Esophagus squamous epithelium (tissue), 5 donors: ENCODE measurements around the gene RSPO1. TPM values are rescaled to one million over a fixed set of nuclear protein-coding genes. Genes with fewer than 3 reads are reported as not detected.

Experiments used
- DNase-seq: peaks from one replicate; lab custom pipeline; 2025; lab: John Stamatoyannopoulos, UW
- H3K27ac ChIP-seq, 4 donors: fragments of 200-600 bp; sonication (generic); one replicate each; pipeline ENCODE4 v1.5.1; 2016 to 2019; ENCODE audit warnings: mild to moderate bottlenecking in 1 of 4
- H3K27me3 ChIP-seq, 4 donors: fragments of 200-600 bp; sonication (generic); 1 replicate in 3 of 4; 2 replicates in 1 of 4; pipeline versions ENCODE4 v1.5.1 to v1.6.0; 2017 to 2021; ENCODE audit warnings: antibody characterized with exemption in 1 of 4
- H3K36me3 ChIP-seq, 3 donors: fragments of 200-600 bp; sonication (generic); one replicate each; pipeline ENCODE4 v1.5.1; 2016 to 2019
- H3K4me1 ChIP-seq, 3 donors: fragments of 200-600 bp; sonication (generic); one replicate each; pipeline ENCODE4 v1.5.1; 2017 to 2019
- H3K4me3 ChIP-seq, 4 donors: fragments of 200-600 bp; sonication (generic); 1 replicate in 3 of 4; 2 replicates in 1 of 4; pipeline ENCODE4 v1.5.1; 2016 to 2019; ENCODE audit warnings: mild to moderate bottlenecking in 2 of 4, moderate library complexity in 1 of 4
- H3K9me3 ChIP-seq, 3 donors: fragments of 200-600 bp; sonication (generic); one replicate each; pipeline ENCODE4 v1.5.1; 2016 to 2019
- POLR2A ChIP-seq, 4 donors: fragments of 450-650 bp; IDR thresholded peaks; one replicate each; pipeline ENCODE4 v1.6.1; 2017; ENCODE audit warnings: antibody characterized with exemption in 4 of 4, mild to moderate bottlenecking in 4 of 4, moderate library complexity in 3 of 4
- WGBS, 2 donors: methylation state at CpG; one replicate each; pipeline ENCODE4 v1.1.5; 2018; 5-methylcytosine and 5-hydroxymethylcytosine counted together
- intact Hi-C: fragments of 100-400 bp; cut with DNase I; formaldehyde crosslinking; loops from one replicate; pipeline ENCODE4 v1.15.0; 2022
- total RNA-seq, 4 donors: library from RNA; depleted of rRNA; stranded (reverse); fragments of >200 nt; gene quantifications; one replicate each; pipeline ENCODE4 v1.1.0, GENCODE V29; 2016
- TF ChIP-seq, protein P1 (sequence below), 6 experiments: fragments of 450-650 bp in 4 of 6; fragments of 200-600 bp in 2 of 6; sonication (generic) in 2 of 6; IDR thresholded peaks; one replicate each; pipeline ENCODE4 v1.5.1; 2016 to 2019; ENCODE audit warnings: antibody characterized with exemption in 6 of 6, mild to moderate bottlenecking in 4 of 6, moderate library complexity in 4 of 6
- donor health status: DM: yes; HTN: yes; CAD: no.

The RSPO1 gene
- total RNA-seq, 4 donors from 2014 or later = 0.49 to 6.1 (median 2.4) TPM

DNA sequence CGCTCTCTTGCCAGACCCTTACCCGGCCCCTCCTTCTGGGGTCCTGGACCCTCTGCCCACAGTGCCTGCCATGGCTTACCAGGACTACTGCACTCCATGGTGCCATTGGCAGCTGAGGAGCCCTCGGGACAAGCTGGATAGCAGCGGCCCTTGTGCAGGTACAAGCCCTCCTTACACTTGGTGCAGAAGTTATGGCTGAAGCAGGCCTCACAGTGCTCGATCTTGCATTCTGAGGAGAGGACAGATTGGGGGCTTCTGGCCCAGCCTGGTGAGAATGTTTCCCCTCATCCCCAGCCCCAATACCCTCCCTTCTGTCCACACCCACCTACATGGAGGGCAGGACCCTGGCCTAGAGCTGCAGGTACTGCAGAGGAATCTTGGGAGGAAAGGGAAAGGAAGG is 20.6 kb downstream of the RSPO1 start:
- TF ChIP-seq POLR2A (IDR thresholded peaks at IDR 0.05) = no peak
- TF ChIP-seq, protein P1, sequence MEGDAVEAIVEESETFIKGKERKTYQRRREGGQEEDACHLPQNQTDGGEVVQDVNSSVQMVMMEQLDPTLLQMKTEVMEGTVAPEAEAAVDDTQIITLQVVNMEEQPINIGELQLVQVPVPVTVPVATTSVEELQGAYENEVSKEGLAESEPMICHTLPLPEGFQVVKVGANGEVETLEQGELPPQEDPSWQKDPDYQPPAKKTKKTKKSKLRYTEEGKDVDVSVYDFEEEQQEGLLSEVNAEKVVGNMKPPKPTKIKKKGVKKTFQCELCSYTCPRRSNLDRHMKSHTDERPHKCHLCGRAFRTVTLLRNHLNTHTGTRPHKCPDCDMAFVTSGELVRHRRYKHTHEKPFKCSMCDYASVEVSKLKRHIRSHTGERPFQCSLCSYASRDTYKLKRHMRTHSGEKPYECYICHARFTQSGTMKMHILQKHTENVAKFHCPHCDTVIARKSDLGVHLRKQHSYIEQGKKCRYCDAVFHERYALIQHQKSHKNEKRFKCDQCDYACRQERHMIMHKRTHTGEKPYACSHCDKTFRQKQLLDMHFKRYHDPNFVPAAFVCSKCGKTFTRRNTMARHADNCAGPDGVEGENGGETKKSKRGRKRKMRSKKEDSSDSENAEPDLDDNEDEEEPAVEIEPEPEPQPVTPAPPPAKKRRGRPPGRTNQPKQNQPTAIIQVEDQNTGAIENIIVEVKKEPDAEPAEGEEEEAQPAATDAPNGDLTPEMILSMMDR (IDR thresholded peaks at IDR 0.05) = no peak
- DNase-seq = no peak
- H3K36me3 ChIP-seq = no peaks in the 10 kb centered on the region
- no peak overlapping the region for H3K4me3 ChIP-seq
- no peaks in the 10 kb centered on the region for H3K9me3 ChIP-seq
- H3K4me1 ChIP-seq = no peaks in the 10 kb centered on the region
- H3K27me3 ChIP-seq = peaks cover 0 to 62% (median 0%) of the 10 kb centered on the region in 4 donors
- intact Hi-C loops = no loop called here
- no peak overlapping the region for H3K27ac ChIP-seq
- WGBS, 2 donors = 93% methylated on average over 3 of the region's 5 CpGs; no CpG with 5 or more reads in 1 of the 2 donors

DNA sequence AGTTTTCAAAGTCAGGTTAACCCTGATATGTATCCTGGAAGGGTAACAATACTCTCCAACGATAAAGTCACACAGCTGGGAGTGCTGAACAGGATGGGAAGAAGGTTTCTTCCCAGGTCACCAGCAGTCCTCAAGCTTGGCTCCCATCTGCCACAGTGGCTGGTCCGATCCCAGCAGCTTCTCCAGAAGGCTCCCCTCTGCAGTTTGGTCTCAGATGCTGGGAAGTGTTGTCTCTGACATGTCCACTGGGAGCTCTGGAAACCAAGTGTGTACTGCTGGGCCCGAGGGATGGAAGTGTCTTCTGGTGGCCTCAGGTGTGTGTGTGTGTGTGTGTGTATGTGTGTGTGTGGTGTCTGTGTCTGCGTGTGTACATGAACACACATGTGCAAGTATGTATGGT is 22.5 kb downstream of the RSPO1 start:
- DNase-seq = no peak
- intact Hi-C loops = no loop called here
- WGBS, 2 donors = 56 to 73% methylated on average over 2 to 3 of the region's 4 CpGs
- Histone ChIP-seq H3K4me3 (no peak overlapping the region), H3K27ac (no peak overlapping the region), H3K27me3 (peaks cover 0 to 67% (median 0%) of the 10 kb centered on the region in 4 donors), H3K36me3 (no peaks in the 10 kb centered on the region), H3K9me3 (no peaks in the 10 kb centered on the region), H3K4me1 (no peaks in the 10 kb centered on the region)
- TF ChIP-seq, protein P1 (IDR thresholded peaks at IDR 0.05) = no peak
- no peak for TF ChIP-seq POLR2A (IDR thresholded peaks at IDR 0.05)

GRCh38 chr1:37609994-37610393 is 24.7 kb downstream of the RSPO1 start:
- 57 to 61% methylated on average over 2 of the region's 2 CpGs for WGBS, 2 donors
- Histone ChIP-seq H3K27me3 (peaks cover 0 to 56% (median 0%) of the 10 kb centered on the region in 4 donors), H3K9me3 (no peaks in the 10 kb centered on the region), H3K27ac (no peak overlapping the region), H3K4me3 (no peak overlapping the region), H3K36me3 (no peaks in the 10 kb centered on the region), H3K4me1 (peaks cover 0 to 20% (median 0%) of the 10 kb centered on the region in 3 donors)
- TF ChIP-seq, protein P1 (IDR thresholded peaks at IDR 0.05) = no peak
- no peak for TF ChIP-seq POLR2A (IDR thresholded peaks at IDR 0.05)
- DNase-seq = no peak
- intact Hi-C loops = no loop called here

DNA sequence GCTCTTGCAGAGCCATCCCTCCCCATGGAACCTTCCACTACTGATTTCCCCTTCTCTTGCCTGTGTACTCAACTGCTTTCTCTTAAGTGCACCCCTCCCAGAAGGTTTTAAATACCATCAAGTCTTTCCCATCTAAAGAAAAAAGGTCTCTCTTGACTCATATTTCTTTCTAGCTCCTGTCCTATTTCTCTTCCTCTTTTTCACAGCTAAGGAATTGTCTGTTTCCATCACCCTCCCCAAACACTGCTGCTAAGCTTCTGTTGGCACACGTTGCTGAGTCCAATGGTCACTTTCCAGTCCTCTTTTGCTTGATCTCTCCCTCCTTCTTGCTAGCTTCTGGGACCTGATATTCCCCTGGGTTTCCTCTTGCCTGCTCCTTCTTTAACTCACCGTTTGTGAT is 25.7 kb downstream of the RSPO1 start:
- intact Hi-C loops = no loop called here
- no peaks in the 10 kb centered on the region for H3K36me3 ChIP-seq

More for the DNA sequence above, 25.7 kb downstream of the RSPO1 start:
- no peak for DNase-seq
- 30 to 32% methylated on average over 2 of the region's 2 CpGs for WGBS, 2 donors
- H3K4me3 ChIP-seq = no peak overlapping the region
- no peak overlapping the region for H3K27ac ChIP-seq
- no peaks in the 10 kb centered on the region for H3K9me3 ChIP-seq
- H3K4me1 ChIP-seq = peaks cover 0 to 20% (median 0%) of the 10 kb centered on the region in 3 donors
- TF ChIP-seq, protein P1 (IDR thresholded peaks at IDR 0.05) = no peak
- TF ChIP-seq POLR2A (IDR thresholded peaks at IDR 0.05) = no peak
- H3K27me3 ChIP-seq = peaks cover 0 to 47% (median 0%) of the 10 kb centered on the region in 4 donors
